ENCODE results near the gene SDR42E1. TPM values are rescaled to one million over a fixed set of nuclear protein-coding genes. Genes with fewer than 3 reads are reported as not detected.

SDR42E1 gene
- total and polyA plus RNA-seq, 2 donors from 2014 or later: 2.5 to 15.0 TPM

DNA sequence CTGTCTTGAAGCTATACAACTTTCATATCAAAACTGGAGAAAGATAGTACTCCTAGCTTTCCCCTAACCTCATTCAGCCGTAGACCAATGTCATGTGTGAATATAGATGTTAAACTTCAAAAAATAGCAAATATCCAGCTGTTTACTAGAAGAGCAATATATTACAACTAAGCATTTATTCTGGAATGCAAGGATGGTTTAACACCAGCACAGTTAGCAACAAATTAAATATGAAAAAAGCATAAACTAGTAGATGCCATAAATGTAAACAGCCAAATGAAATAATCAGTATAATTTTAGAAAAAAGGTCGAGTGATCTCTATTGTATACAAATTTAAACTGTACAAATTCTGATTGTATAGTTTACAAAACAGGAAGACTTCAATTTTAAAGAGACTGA, 59.7 kb downstream of the SDR42E1 start:
- H3K36me3 ChIP-seq (ENCODE audit: control insufficient read depth in 2 of 3, insufficient read depth in 3 of 3, low read length in 3 of 3): peaks cover 0 to 21% (median 9%) of the 10 kb centered on the region in 3 donors
- H3K4me3 ChIP-seq (ENCODE audit: low read length in 3 of 3): no peak overlapping the region
- H3K4me1 ChIP-seq (ENCODE audit: control insufficient read depth in 2 of 3, insufficient read depth in 2 of 3, low read depth in 1 of 3, low read length in 3 of 3): no peaks in the 10 kb centered on the region
- FAIRE-seq (no peak), DNase-seq (no peak)
- no peak for TF ChIP-seq CTCF (IDR thresholded peaks at IDR 0.05; ENCODE audit: borderline replicate concordance, extremely low read depth, insufficient read depth)
- H3K27ac ChIP-seq (ENCODE audit: low read depth in 2 of 2, low read length in 2 of 2): no peak overlapping the region
- H3K9me3 ChIP-seq (ENCODE audit: control insufficient read depth in 2 of 3, insufficient read depth in 1 of 3, low read length in 3 of 3): peaks cover 0 to 8% (median 0%) of the 10 kb centered on the region in 3 donors
- intact Hi-C loops (cut with DNase I): no loop called here
- no peaks in the 10 kb centered on the region for H3K27me3 ChIP-seq (ENCODE audit: control insufficient read depth, insufficient read depth, low read length)
- no peak overlapping the region for H3K9ac ChIP-seq (ENCODE audit: low read length in 3 of 3)

DNA sequence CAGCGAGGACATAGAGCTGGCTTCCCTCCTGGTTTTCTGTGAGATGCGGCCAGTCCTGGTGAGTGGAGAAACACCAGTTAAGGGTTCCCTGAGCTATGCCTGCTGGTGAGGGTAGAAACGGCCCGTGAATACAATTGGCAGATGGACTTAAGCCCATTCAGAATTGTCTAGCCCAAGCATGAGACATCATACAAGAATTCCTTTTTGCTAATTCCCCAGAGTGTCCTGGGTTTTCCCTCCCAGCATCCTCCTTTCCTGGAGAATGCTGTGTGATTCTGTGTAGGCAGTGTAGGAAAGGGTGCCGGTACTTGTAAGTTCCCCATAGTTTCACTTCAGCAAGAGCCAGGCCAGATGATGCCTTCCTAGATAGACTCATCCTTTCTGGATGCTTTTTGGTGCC, 65.1 kb downstream of the SDR42E1 start:
- TF ChIP-seq CTCF (IDR thresholded peaks at IDR 0.05; ENCODE audit: borderline replicate concordance, extremely low read depth, insufficient read depth): no peak
- Histone ChIP-seq H3K9me3 (ENCODE audit: control insufficient read depth in 2 of 3, insufficient read depth in 1 of 3, low read length in 3 of 3) (peaks cover 0 to 3% (median 0%) of the 10 kb centered on the region in 3 donors), H3K4me1 (ENCODE audit: control insufficient read depth in 2 of 3, insufficient read depth in 2 of 3, low read depth in 1 of 3, low read length in 3 of 3) (no peaks in the 10 kb centered on the region), H3K27me3 (ENCODE audit: control insufficient read depth, insufficient read depth, low read length) (no peaks in the 10 kb centered on the region), H3K9ac (ENCODE audit: low read length in 3 of 3) (no peak overlapping the region), H3K4me3 (ENCODE audit: low read length in 3 of 3) (no peak overlapping the region), H3K27ac (ENCODE audit: low read depth in 2 of 2, low read length in 2 of 2) (no peak overlapping the region), H3K36me3 (ENCODE audit: control insufficient read depth in 2 of 3, insufficient read depth in 3 of 3, low read length in 3 of 3) (peaks cover 0 to 29% (median 21%) of the 10 kb centered on the region in 3 donors)
- intact Hi-C loops (cut with DNase I): no loop called here
- DNase-seq: no peak
- FAIRE-seq: no peak

GRCh38 chr16:81945665-81946064, 65.6 kb downstream of the SDR42E1 start:
- H3K9ac ChIP-seq (ENCODE audit: low read length in 3 of 3): no peak overlapping the region
- no peak overlapping the region for H3K27ac ChIP-seq (ENCODE audit: low read depth in 2 of 2, low read length in 2 of 2)
- peaks cover 0 to 29% (median 21%) of the 10 kb centered on the region in 3 donors for H3K36me3 ChIP-seq (ENCODE audit: control insufficient read depth in 2 of 3, insufficient read depth in 3 of 3, low read length in 3 of 3)
- no peak for DNase-seq
- no peak for TF ChIP-seq CTCF (IDR thresholded peaks at IDR 0.05; ENCODE audit: borderline replicate concordance, extremely low read depth, insufficient read depth)
- intact Hi-C loops (cut with DNase I): no loop called here
- no peak for FAIRE-seq
- H3K4me3 ChIP-seq (ENCODE audit: low read length in 3 of 3): no peak overlapping the region
- H3K27me3 ChIP-seq (ENCODE audit: control insufficient read depth, insufficient read depth, low read length): no peaks in the 10 kb centered on the region
- no peaks in the 10 kb centered on the region for H3K4me1 ChIP-seq (ENCODE audit: control insufficient read depth in 2 of 3, insufficient read depth in 2 of 3, low read depth in 1 of 3, low read length in 3 of 3)
- H3K9me3 ChIP-seq (ENCODE audit: control insufficient read depth in 2 of 3, insufficient read depth in 1 of 3, low read length in 3 of 3): no peaks in the 10 kb centered on the region

- H3K27me3 ChIP-seq (ENCODE audit: control insufficient read depth, insufficient read depth, low read length): no peaks in the 10 kb centered on the region
- no peak for TF ChIP-seq CTCF (IDR thresholded peaks at IDR 0.05; ENCODE audit: borderline replicate concordance, extremely low read depth, insufficient read depth)
- no peak overlapping the region for H3K27ac ChIP-seq (ENCODE audit: low read depth in 2 of 2, low read length in 2 of 2)
- no peaks in the 10 kb centered on the region for H3K9me3 ChIP-seq (ENCODE audit: control insufficient read depth in 2 of 3, insufficient read depth in 1 of 3, low read length in 3 of 3)
- H3K9ac ChIP-seq (ENCODE audit: low read length in 3 of 3): no peak overlapping the region
- no peak overlapping the region for H3K4me3 ChIP-seq (ENCODE audit: low read length in 3 of 3)
- FAIRE-seq (no peak), DNase-seq (no peak)
- no peaks in the 10 kb centered on the region for H3K4me1 ChIP-seq (ENCODE audit: control insufficient read depth in 2 of 3, insufficient read depth in 2 of 3, low read depth in 1 of 3, low read length in 3 of 3)
- intact Hi-C loops (cut with DNase I): no loop called here
- peaks cover 0 to 30% (median 23%) of the 10 kb centered on the region in 3 donors for H3K36me3 ChIP-seq (ENCODE audit: control insufficient read depth in 2 of 3, insufficient read depth in 3 of 3, low read length in 3 of 3)
Observed at GRCh38 chr16:81942007-81942601, 69.2 kb downstream of the SDR42E1 start.

All from kidney (tissue), 14 donors.